ENCODE measurements around the gene LRRC57.

Gene LRRC57

GRCh38 chr15:42510258-42511006, 38.2 kb downstream of the LRRC57 start:
- Histone ChIP-seq H4K20me1 (ENCODE audit: insufficient read depth, low read length) (no peaks in the 10 kb centered on the region), H3K36me3 (replicated peaks; ENCODE audit: insufficient read depth, low read length) (no peaks in the 10 kb centered on the region), H3K4me3 (ENCODE audit: low read length) (no peak overlapping the region), H3K9ac (ENCODE audit: low read length) (no peak overlapping the region), H3K27ac (ENCODE audit: low read length) (no peak overlapping the region), H3K4me1 (ENCODE audit: low read length) (no peaks in the 10 kb centered on the region), H3K4me2 (ENCODE audit: low read depth, low read length) (no peak overlapping the region), H3K79me2 (ENCODE audit: low read length) (no peaks in the 10 kb centered on the region), H3F3A (ENCODE audit: insufficient read depth, low read length) (no peaks in the 10 kb centered on the region), H2AFZ (ENCODE audit: low read length) (no peak overlapping the region), H3K9me3 (replicated peaks; ENCODE audit: insufficient read depth, low read length) (no peaks in the 10 kb centered on the region), H3K9me2 (replicated peaks; ENCODE audit: insufficient read depth, low read length) (no peaks in the 10 kb centered on the region), H3K27me3 (replicated peaks; ENCODE audit: insufficient read depth, low read length) (no peaks in the 10 kb centered on the region)
- DNase-seq: no peak
- no peak for TF ChIP-seq EZH2phosphoT487 (IDR thresholded peaks at IDR 0.05; ENCODE audit: low read length)
- TF ChIP-seq EZH2 (optimal IDR thresholded peaks at IDR 0.05; ENCODE audit: low read depth, low read length): no peak
- TF ChIP-seq CTCF (IDR thresholded peaks at IDR 0.05; ENCODE audit: low read length): no peak

- no peak for DNase-seq
- Histone ChIP-seq H3K36me3 (replicated peaks; ENCODE audit: insufficient read depth, low read length) (no peaks in the 10 kb centered on the region), H3K4me1 (ENCODE audit: low read length) (no peaks in the 10 kb centered on the region), H3K9ac (ENCODE audit: low read length) (no peak overlapping the region), H3K9me3 (replicated peaks; ENCODE audit: insufficient read depth, low read length) (no peaks in the 10 kb centered on the region), H3K4me2 (ENCODE audit: low read depth, low read length) (no peak overlapping the region), H2AFZ (ENCODE audit: low read length) (no peak overlapping the region), H3F3A (ENCODE audit: insufficient read depth, low read length) (no peaks in the 10 kb centered on the region), H3K79me2 (ENCODE audit: low read length) (no peaks in the 10 kb centered on the region), H3K4me3 (ENCODE audit: low read length) (no peak overlapping the region), H3K27me3 (replicated peaks; ENCODE audit: insufficient read depth, low read length) (no peaks in the 10 kb centered on the region), H3K9me2 (replicated peaks; ENCODE audit: insufficient read depth, low read length) (no peaks in the 10 kb centered on the region), H3K27ac (ENCODE audit: low read length) (no peak overlapping the region), H4K20me1 (ENCODE audit: insufficient read depth, low read length) (no peaks in the 10 kb centered on the region)
- TF ChIP-seq EZH2 (optimal IDR thresholded peaks at IDR 0.05; ENCODE audit: low read depth, low read length) (no peak), CTCF (IDR thresholded peaks at IDR 0.05; ENCODE audit: low read length) (no peak), EZH2phosphoT487 (IDR thresholded peaks at IDR 0.05; ENCODE audit: low read length) (no peak)
Measured at GRCh38 chr15:42508263-42508690, 40.3 kb downstream of the LRRC57 start.

- Histone ChIP-seq H4K20me1 (ENCODE audit: insufficient read depth, low read length) (no peaks in the 10 kb centered on the region), H3F3A (ENCODE audit: insufficient read depth, low read length) (no peaks in the 10 kb centered on the region), H3K4me3 (ENCODE audit: low read length) (no peak overlapping the region), H2AFZ (ENCODE audit: low read length) (no peak overlapping the region), H3K36me3 (replicated peaks; ENCODE audit: insufficient read depth, low read length) (no peaks in the 10 kb centered on the region), H3K9me2 (replicated peaks; ENCODE audit: insufficient read depth, low read length) (no peaks in the 10 kb centered on the region), H3K79me2 (ENCODE audit: low read length) (peaks cover 6% of the 10 kb centered on the region; the same call in 1 of the 2 replicates), H3K9ac (ENCODE audit: low read length) (no peak overlapping the region), H3K4me1 (ENCODE audit: low read length) (peaks cover 3% of the 10 kb centered on the region; the same call in 1 of the 2 replicates), H3K9me3 (replicated peaks; ENCODE audit: insufficient read depth, low read length) (no peaks in the 10 kb centered on the region), H3K27ac (ENCODE audit: low read length) (no peak overlapping the region), H3K27me3 (replicated peaks; ENCODE audit: insufficient read depth, low read length) (no peaks in the 10 kb centered on the region), H3K4me2 (ENCODE audit: low read depth, low read length) (no peak overlapping the region)
- no peak for DNase-seq
- TF ChIP-seq EZH2 (optimal IDR thresholded peaks at IDR 0.05; ENCODE audit: low read depth, low read length) (no peak), EZH2phosphoT487 (IDR thresholded peaks at IDR 0.05; ENCODE audit: low read length) (no peak), CTCF (IDR thresholded peaks at IDR 0.05; ENCODE audit: low read length) (no peak)
Measured at GRCh38 chr15:42507514-42507913, 41.1 kb downstream of the LRRC57 start.

Data from MM.1S (cell line).